Measurements from ENCODE around the gene ZNF142.
A peak's percentile ranks its signal among the peaks of the same experiment; 100 is the strongest.

Gene ZNF142

GRCh38 chr2:218607436-218608115 lies 51.8 kb downstream of the ZNF142 start, which contains the start of gene PLCD4:
TSS of gene PLCD4 (plus strand) at chr2:218607899. CDS start at chr2:218615740, 7,841 bp downstream.
- peaks cover 0 to 34% (median 22%) of the 10 kb centered on the region in 5 donors for H3K4me1 ChIP-seq (ENCODE audit: control insufficient read depth in 5 of 5, insufficient read depth in 5 of 5, low read length in 5 of 5)
- peak within 1 kb of the TSS; percentile 42 for H3K27ac ChIP-seq (ENCODE audit: low read depth, low read length)
- H3K9me3 ChIP-seq (ENCODE audit: control insufficient read depth in 5 of 5, low read length in 5 of 5): no peaks in the 10 kb centered on the region
- peak within 1 kb of the TSS in 2 of 5 donors; percentile 20 to 57 for H3K9ac ChIP-seq (ENCODE audit: low read length in 5 of 5)
- H3K36me3 ChIP-seq (ENCODE audit: control insufficient read depth in 5 of 5, insufficient read depth in 5 of 5, low read length in 5 of 5): no peaks in the 10 kb centered on the region
- H3K27me3 ChIP-seq (ENCODE audit: control insufficient read depth in 5 of 5, insufficient read depth in 4 of 5, low read length in 5 of 5): no peaks in the 10 kb centered on the region
- peak within 1 kb of the TSS; percentile 5 to 52 (median 29) for H3K4me3 ChIP-seq (ENCODE audit: low read depth in 1 of 5, low read length in 5 of 5)

- Histone ChIP-seq H3K4me3 (ENCODE audit: low read depth in 1 of 5, low read length in 5 of 5) (no peak overlapping the region), H3K27me3 (ENCODE audit: control insufficient read depth in 5 of 5, insufficient read depth in 4 of 5, low read length in 5 of 5) (no peaks in the 10 kb centered on the region), H3K36me3 (ENCODE audit: control insufficient read depth in 5 of 5, insufficient read depth in 5 of 5, low read length in 5 of 5) (no peaks in the 10 kb centered on the region), H3K4me1 (ENCODE audit: control insufficient read depth in 5 of 5, insufficient read depth in 5 of 5, low read length in 5 of 5) (peaks cover 0 to 34% (median 22%) of the 10 kb centered on the region in 5 donors), H3K9me3 (ENCODE audit: control insufficient read depth in 5 of 5, low read length in 5 of 5) (no peaks in the 10 kb centered on the region), H3K27ac (ENCODE audit: low read depth, low read length) (peak overlapping the region; percentile 22), H3K9ac (ENCODE audit: low read length in 5 of 5) (no peak overlapping the region)
These were observed 54.0 kb downstream of the ZNF142 start for GRCh38 chr2:218605432-218605831.

Measured in subcutaneous abdominal adipose tissue (tissue), 5 donors.